Activated T-helper 2 cell treated with anti-CD3 and anti-CD28 coated beads, Interferon-gamma antibody, Interleukin-2, Interleukin-4, amounts not matched to agents 10 μg/mL and 5 μg/mL and 100 μg/mL, durations not matched to agents 14 hours and 24 hours and 36 hours (primary cell): ENCODE data around the gene GRB2. TPM values are rescaled to one million over a fixed set of nuclear protein-coding genes. Genes with fewer than 3 reads are reported as not detected.

Experiments used
- DNase-seq: peaks from one replicate; pipeline ENCODE4 v3.0.0; 2021; ENCODE audit warnings: low spot score
- H3K27ac Mint-ChIP-seq: one replicate; pipeline ENCODE4 v1.8.0; 2021; ENCODE audit warnings: mixed read lengths
- H3K27me3 Mint-ChIP-seq: one replicate; pipeline ENCODE4 v1.8.0; 2021; ENCODE audit warnings: low read depth, mixed read lengths
- H3K36me3 Mint-ChIP-seq: one replicate; pipeline ENCODE4 v1.8.0; 2021; ENCODE audit warnings: low read depth, mixed read lengths
- H3K4me1 Mint-ChIP-seq: one replicate; pipeline ENCODE4 v1.8.0; 2021; ENCODE audit warnings: low read depth, mixed read lengths
- H3K4me3 Mint-ChIP-seq: one replicate; pipeline ENCODE4 v1.8.0; 2021; ENCODE audit warnings: low read depth, mild to moderate bottlenecking, moderate library complexity, mixed read lengths
- H3K9me3 Mint-ChIP-seq: one replicate; pipeline ENCODE4 v1.8.0; 2021; ENCODE audit warnings: mixed read lengths
- intact Hi-C: fragments of 100-400 bp; cut with micrococcal nuclease; formaldehyde crosslinking; loops from one replicate; pipeline ENCODE4 v1.15.1; 2023
- total RNA-seq: library from RNA; stranded (reverse); gene quantifications from 2 replicates; pipeline ENCODE4 v1.2.3, GENCODE V29; 2022

Gene GRB2
- total RNA-seq, 1 donor from 2014 or later = 176 TPM

- intact Hi-C loops = no loop called here
- peaks cover 17% of the 10 kb centered on the region for H3K4me1 Mint-ChIP-seq
- no peak for DNase-seq
- no peaks in the 10 kb centered on the region for H3K36me3 Mint-ChIP-seq
- peaks cover 12% of the 10 kb centered on the region for H3K27me3 Mint-ChIP-seq
- no peak overlapping the region for H3K4me3 Mint-ChIP-seq
- no peak overlapping the region for H3K27ac Mint-ChIP-seq
- no peaks in the 10 kb centered on the region for H3K9me3 Mint-ChIP-seq
These were observed 27.8 kb upstream of the GRB2 start for GRCh38 chr17:75433218-75433783.

GRCh38 chr17:75430159-75430974 lies 24.9 kb upstream of the GRB2 start:
- intact Hi-C loops = no loop called here
- H3K36me3 Mint-ChIP-seq = no peaks in the 10 kb centered on the region
- DNase-seq = no peak
- H3K4me1 Mint-ChIP-seq = peaks cover 17% of the 10 kb centered on the region
- no peak overlapping the region for H3K27ac Mint-ChIP-seq
- H3K4me3 Mint-ChIP-seq = no peak overlapping the region
- no peaks in the 10 kb centered on the region for H3K9me3 Mint-ChIP-seq
- H3K27me3 Mint-ChIP-seq = peaks cover 12% of the 10 kb centered on the region

DNA sequence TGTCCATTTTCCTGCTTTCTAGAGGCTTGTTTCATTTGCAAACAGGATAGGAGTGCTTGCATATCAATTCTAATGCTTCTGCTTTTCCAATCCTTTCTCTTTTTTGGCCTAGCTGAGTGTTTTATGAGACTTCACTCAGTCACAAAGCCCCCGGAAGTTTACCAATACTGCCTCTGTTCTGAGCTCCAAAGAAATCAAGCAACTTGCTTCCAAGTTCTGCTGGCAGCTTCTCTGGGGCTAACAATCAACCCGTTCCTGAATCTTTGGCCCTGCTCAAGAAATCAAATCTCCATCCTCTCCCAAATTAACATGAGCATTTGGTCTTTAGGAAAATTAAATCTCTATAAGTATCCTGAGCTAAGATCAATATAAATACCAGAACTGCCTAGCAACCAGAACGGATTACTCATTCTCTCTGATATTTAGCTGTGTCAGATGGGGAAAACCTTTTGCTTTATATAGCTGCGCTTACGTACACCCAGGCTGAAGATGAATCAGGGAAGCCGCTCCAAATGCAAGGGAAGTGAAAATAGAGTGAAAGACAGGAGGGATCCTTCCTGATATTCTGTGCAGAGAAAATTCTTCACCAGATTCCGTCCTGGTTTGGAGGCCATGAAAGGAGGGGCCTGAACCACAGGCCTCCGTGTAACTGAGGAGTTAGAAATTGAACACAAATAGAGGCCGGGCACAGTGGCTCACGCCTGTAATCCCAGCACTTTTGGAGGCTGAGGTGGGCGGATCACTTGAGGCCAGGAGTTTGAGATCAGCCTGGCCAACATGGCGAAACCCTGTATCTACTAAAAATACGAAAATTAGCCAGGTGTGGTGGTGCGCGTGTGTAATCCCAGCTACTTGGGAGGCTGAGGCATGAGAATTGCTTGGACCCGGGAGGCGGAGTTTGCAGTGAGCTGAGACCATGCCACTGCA lies 23.3 kb upstream of the GRB2 start:
- H3K9me3 Mint-ChIP-seq = no peaks in the 10 kb centered on the region
- DNase-seq = no peak
- H3K4me3 Mint-ChIP-seq = no peak overlapping the region
- no peaks in the 10 kb centered on the region for H3K36me3 Mint-ChIP-seq
- intact Hi-C loops = no loop called here
- H3K27me3 Mint-ChIP-seq = peaks cover 12% of the 10 kb centered on the region
- H3K27ac Mint-ChIP-seq = no peak overlapping the region
- H3K4me1 Mint-ChIP-seq = peaks cover 12% of the 10 kb centered on the region

- Mint-ChIP-seq H3K27ac (no peak overlapping the region), H3K4me3 (no peak overlapping the region)
- intact Hi-C loops = no loop called here
These were observed 13.1 kb upstream of the GRB2 start for GRCh38 chr17:75418531-75418930.

GRCh38 chr17:75417054-75417580 lies 11.6 kb upstream of the GRB2 start:
- peaks cover 11% of the 10 kb centered on the region for H3K4me1 Mint-ChIP-seq

More at GRCh38 chr17:75418531-75418930, 13.1 kb upstream of the GRB2 start:
- H3K27me3 Mint-ChIP-seq = peaks cover 22% of the 10 kb centered on the region
- H3K36me3 Mint-ChIP-seq = no peaks in the 10 kb centered on the region
- no peaks in the 10 kb centered on the region for H3K4me1 Mint-ChIP-seq
- no peaks in the 10 kb centered on the region for H3K9me3 Mint-ChIP-seq
- DNase-seq = no peak

DNA sequence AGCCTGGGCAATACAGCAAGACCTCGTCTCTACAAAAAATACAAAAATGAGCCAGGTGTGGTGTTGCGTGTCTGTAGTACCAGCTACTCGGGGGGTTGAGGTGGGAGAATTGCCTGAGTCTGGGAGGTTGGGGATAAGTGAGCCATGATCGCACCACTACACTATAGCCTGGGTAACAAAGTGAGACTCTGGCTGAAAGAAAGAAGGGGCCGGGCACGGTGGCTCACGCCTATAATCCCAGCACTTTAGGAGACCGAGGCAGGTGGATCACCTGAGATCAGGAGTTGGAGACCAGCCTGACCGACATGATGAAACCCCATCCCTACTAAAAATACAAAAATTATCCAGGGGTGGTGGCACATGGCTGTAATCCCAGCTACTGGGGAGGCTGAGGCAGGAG lies 10.5 kb upstream of the GRB2 start:
- DNase-seq = no peak
- Mint-ChIP-seq H3K4me3 (no peak overlapping the region), H3K9me3 (no peaks in the 10 kb centered on the region), H3K4me1 (peaks cover 20% of the 10 kb centered on the region), H3K36me3 (no peaks in the 10 kb centered on the region), H3K27ac (no peak overlapping the region), H3K27me3 (peaks cover 22% of the 10 kb centered on the region)
- intact Hi-C loops = no loop called here

More at GRCh38 chr17:75417054-75417580, 11.6 kb upstream of the GRB2 start:
- intact Hi-C loops = no loop called here
- peaks cover 22% of the 10 kb centered on the region for H3K27me3 Mint-ChIP-seq
- DNase-seq = no peak
- no peaks in the 10 kb centered on the region for H3K9me3 Mint-ChIP-seq
- H3K27ac Mint-ChIP-seq = no peak overlapping the region
- H3K4me3 Mint-ChIP-seq = no peak overlapping the region
- H3K36me3 Mint-ChIP-seq = no peaks in the 10 kb centered on the region

- Mint-ChIP-seq H3K9me3 (no peaks in the 10 kb centered on the region), H3K4me3 (no peak overlapping the region), H3K27ac (no peak overlapping the region)
These were observed 9.0 kb upstream of the GRB2 start for GRCh38 chr17:75414488-75414887.

GRCh38 chr17:75412455-75413317 lies 7.2 kb upstream of the GRB2 start:
- intact Hi-C loops = loop anchor here (1.0 kb wide), 3 partner anchors 89 to 298 kb away; partner anchors contain the start of gene MIF4GD
- H3K4me1 Mint-ChIP-seq = peaks cover 26% of the 10 kb centered on the region
- H3K36me3 Mint-ChIP-seq = no peaks in the 10 kb centered on the region
- H3K4me3 Mint-ChIP-seq = peak overlapping the region; percentile 53
- no peak overlapping the region for H3K27ac Mint-ChIP-seq
- H3K27me3 Mint-ChIP-seq = peaks cover 19% of the 10 kb centered on the region
- DNase-seq = peak; percentile 73
- H3K9me3 Mint-ChIP-seq = no peaks in the 10 kb centered on the region

More at GRCh38 chr17:75414488-75414887, 9.0 kb upstream of the GRB2 start:
- Mint-ChIP-seq H3K4me1 (peaks cover 23% of the 10 kb centered on the region), H3K27me3 (peaks cover 22% of the 10 kb centered on the region), H3K36me3 (no peaks in the 10 kb centered on the region)
- intact Hi-C loops = no loop called here
- DNase-seq = no peak

DNA sequence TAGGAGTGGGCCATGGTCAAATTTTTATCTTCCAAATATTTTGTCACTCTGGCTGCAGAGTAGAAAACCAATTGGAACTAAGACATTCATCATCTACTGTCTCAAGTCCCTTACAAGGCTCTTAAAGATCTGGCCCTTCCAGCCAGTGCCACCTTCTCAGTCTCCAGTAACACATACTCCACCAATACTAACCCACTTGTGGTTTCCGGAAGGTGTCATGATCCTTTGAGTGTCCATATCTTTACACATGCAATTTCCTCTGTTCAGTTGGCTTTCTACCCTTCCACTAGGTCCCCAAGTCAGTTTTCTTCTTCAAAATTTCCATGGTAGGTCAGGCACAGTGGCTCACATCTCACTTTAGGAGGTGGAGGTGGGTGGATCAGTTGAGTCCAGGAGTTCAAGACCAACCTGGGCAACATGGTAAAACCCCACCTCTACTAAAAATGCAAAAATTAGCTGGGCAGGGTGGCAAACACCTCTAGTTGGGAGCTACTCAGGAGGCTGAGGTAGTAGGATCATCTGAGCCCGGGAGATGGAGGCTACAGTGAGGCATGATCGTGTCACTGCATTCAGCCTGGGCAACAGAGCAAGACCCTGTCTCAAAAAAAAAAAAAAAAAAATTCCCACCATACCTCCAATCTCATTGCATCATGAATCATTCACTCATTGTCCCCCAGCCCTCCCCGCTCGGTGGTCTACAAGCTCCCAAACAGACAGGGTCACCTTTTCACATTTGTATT lies 6.0 kb upstream of the GRB2 start:
- Mint-ChIP-seq H3K4me1 (peaks cover 29% of the 10 kb centered on the region), H3K9me3 (no peaks in the 10 kb centered on the region), H3K27me3 (peaks cover 19% of the 10 kb centered on the region), H3K36me3 (no peaks in the 10 kb centered on the region), H3K27ac (peak overlapping the region; percentile 20), H3K4me3 (peak overlapping the region; percentile 53)
- no peak for DNase-seq
- intact Hi-C loops = loop anchor here (1.0 kb wide), 3 partner anchors 88 to 297 kb away; partner anchors contain the start of gene MIF4GD

DNA sequence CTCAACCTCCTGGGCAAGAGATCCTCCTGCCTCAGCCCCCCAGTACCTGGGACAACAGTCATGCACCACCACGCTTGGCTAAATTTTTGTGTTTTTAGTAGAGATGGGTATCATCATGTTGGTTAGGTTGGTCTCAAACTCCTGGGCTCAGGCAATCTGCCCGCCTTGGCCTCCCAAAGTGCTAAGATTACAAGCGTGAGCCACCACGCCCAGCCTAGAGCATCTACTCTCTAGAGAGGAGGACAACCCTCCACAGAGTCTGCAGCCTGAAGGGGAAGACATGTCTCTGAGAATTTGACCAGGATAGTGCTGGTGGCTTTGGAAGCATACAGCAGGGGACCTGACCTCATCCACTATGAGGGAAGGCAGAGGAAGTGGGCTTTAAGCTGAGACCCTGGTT lies 4.7 kb upstream of the GRB2 start:
- H3K27ac Mint-ChIP-seq = no peak overlapping the region
- H3K4me3 Mint-ChIP-seq = no peak overlapping the region
- intact Hi-C loops = no loop called here
- peaks cover 37% of the 10 kb centered on the region for H3K4me1 Mint-ChIP-seq
- no peaks in the 10 kb centered on the region for H3K9me3 Mint-ChIP-seq
- H3K36me3 Mint-ChIP-seq = no peaks in the 10 kb centered on the region
- peaks cover 12% of the 10 kb centered on the region for H3K27me3 Mint-ChIP-seq
- no peak for DNase-seq

GRCh38 chr17:75407655-75408352 lies 2.3 kb upstream of the GRB2 start:
- intact Hi-C loops = no loop called here
- no peaks in the 10 kb centered on the region for H3K27me3 Mint-ChIP-seq
- DNase-seq = no peak
- H3K4me3 Mint-ChIP-seq = no peak overlapping the region
- no peaks in the 10 kb centered on the region for H3K9me3 Mint-ChIP-seq
- H3K27ac Mint-ChIP-seq = no peak overlapping the region
- H3K4me1 Mint-ChIP-seq = peaks cover 38% of the 10 kb centered on the region
- peaks cover 9% of the 10 kb centered on the region for H3K36me3 Mint-ChIP-seq
